GM23338 (cell line): ENCODE measurements around the gene ASB1. TPM values are rescaled to one million over a fixed set of nuclear protein-coding genes. Genes with fewer than 3 reads are reported as not detected.
"Not testable (repeated sequence)": the region's sequence is repeated elsewhere in the genome, so short reads cannot be mapped to it uniquely, and the experiment has no call there.

Experiments used
- ATAC-seq: fragments of 200-7000 bp; cut with Tn5 transposase; 3 replicates; pipeline ENCODE4 v1.9.1; 2020
- DNase-seq: peaks from one replicate; pipeline ENCODE4 v3.0.0-alpha.2; 2015; ENCODE audit warnings: low spot score
- H2AFZ ChIP-seq: fragments of 200-600 bp; sonication (generic); 2 replicates; pipeline ENCODE4 v1.8.0; 2016; ENCODE audit warnings: antibody characterized with exemption, mild to moderate bottlenecking, moderate library complexity
- H3F3A ChIP-seq: fragments of 200-600 bp; sonication (generic); replicated peaks from 2 replicates; pipeline ENCODE4 v1.8.0; 2017; ENCODE audit warnings: antibody characterized with exemption, mixed run types, low read depth
- H3K27ac ChIP-seq: fragments of 200-600 bp; sonication (generic); 2 replicates; pipeline ENCODE4 v1.6.1; 2016; ENCODE audit warnings: low read depth
- H3K27me3 ChIP-seq: fragments of 200-600 bp; sonication (generic); 2 replicates; pipeline ENCODE4 v1.8.0; 2016; ENCODE audit warnings: mild to moderate bottlenecking, mixed run types, moderate library complexity; ENCODE audit not compliant: insufficient read depth
- H3K36me3 ChIP-seq: fragments of 200-600 bp; sonication (generic); 2 replicates; pipeline ENCODE4 v1.8.0; 2016; ENCODE audit warnings: mild to moderate bottlenecking; ENCODE audit not compliant: insufficient read depth
- H3K4me1 ChIP-seq: fragments of 200-600 bp; sonication (generic); 2 replicates; pipeline ENCODE4 v1.8.0; 2016; ENCODE audit warnings: mild to moderate bottlenecking, moderate library complexity; ENCODE audit not compliant: insufficient read depth
- H3K4me2 ChIP-seq: fragments of 200-600 bp; sonication (generic); 2 replicates; pipeline ENCODE4 v1.7.1; 2017; ENCODE audit warnings: mixed run types
- H3K4me3 ChIP-seq: fragments of 200-600 bp; sonication (generic); 2 replicates; pipeline ENCODE4 v1.6.1; 2016; ENCODE audit warnings: mixed run types
- H3K79me2 ChIP-seq: fragments of 200-600 bp; sonication (generic); replicated peaks from 2 replicates; pipeline ENCODE4 v1.8.0; 2017; ENCODE audit warnings: mild to moderate bottlenecking; ENCODE audit not compliant: insufficient read depth
- H3K9me2 ChIP-seq: fragments of 200-600 bp; sonication (generic); 2 replicates; pipeline ENCODE4 v1.8.0; 2017; ENCODE audit not compliant: insufficient read depth
- H4K20me1 ChIP-seq: fragments of 200-600 bp; sonication (generic); replicated peaks from 2 replicates; pipeline ENCODE4 v1.8.0; 2017; ENCODE audit warnings: mild to moderate bottlenecking; ENCODE audit not compliant: insufficient read depth
- H3K27ac Mint-ChIP-seq: 2 replicates; pipeline ENCODE4 v1.8.0; 2020; ENCODE audit warnings: inconsistent platforms, mild to moderate bottlenecking, moderate library complexity, mixed read lengths
- H3K27me3 Mint-ChIP-seq: 3 replicates; pipeline ENCODE4 v1.8.0; 2022; ENCODE audit warnings: low read depth, mild to moderate bottlenecking, moderate library complexity, mixed read lengths, inconsistent platforms; ENCODE audit not compliant: insufficient read depth, poor library complexity
- H3K36me3 Mint-ChIP-seq: 3 replicates; pipeline ENCODE4 v1.8.0; 2021; ENCODE audit warnings: low read depth, mild to moderate bottlenecking, inconsistent platforms, moderate library complexity, mixed read lengths
- H3K4me1 Mint-ChIP-seq: 3 replicates; pipeline ENCODE4 v1.8.0; 2020; ENCODE audit warnings: mild to moderate bottlenecking, inconsistent platforms, mixed read lengths
- H3K4me3 Mint-ChIP-seq: 3 replicates; pipeline ENCODE4 v1.8.0; 2021; ENCODE audit warnings: moderate library complexity, mild to moderate bottlenecking, inconsistent platforms, mixed read lengths
- H3K9me3 Mint-ChIP-seq: 3 replicates; pipeline ENCODE4 v1.8.0; 2020; ENCODE audit warnings: moderate library complexity, mild to moderate bottlenecking, inconsistent platforms, mixed read lengths
- ETS1 ChIP-seq: IDR thresholded peaks from 2 replicates; pipeline ENCODE4 v1.6.1; 2016; ENCODE audit warnings: antibody characterized with exemption
- EZH2 ChIP-seq: fragments of 200-600 bp; sonication (generic); IDR thresholded peaks from one replicate; pipeline ENCODE4 v1.8.0; 2017; ENCODE audit warnings: antibody characterized with exemption, mild to moderate bottlenecking, low read depth; ENCODE audit not compliant: unreplicated experiment
- EZH2phosphoT487 ChIP-seq: fragments of 200-600 bp; sonication (generic); IDR thresholded peaks from one replicate; pipeline ENCODE4 v1.8.1; 2018; ENCODE audit warnings: antibody characterized with exemption; ENCODE audit not compliant: unreplicated experiment
- JUNB ChIP-seq: IDR thresholded peaks from one replicate; pipeline ENCODE4 v1.6.1; 2016; ENCODE audit warnings: antibody characterized with exemption; ENCODE audit not compliant: unreplicated experiment
- STAT1 ChIP-seq: IDR thresholded peaks from one replicate; pipeline ENCODE4 v1.6.1; 2016; ENCODE audit warnings: antibody characterized with exemption; ENCODE audit not compliant: unreplicated experiment
- ZNF114 ChIP-seq: fragments of 250-450 bp; sonication (Bioruptor Pico); IDR thresholded peaks from 2 replicates; pipeline ENCODE4 v1.5.0; 2020; ENCODE audit warnings: mild to moderate bottlenecking, moderate library complexity
- ZNF331 ChIP-seq: fragments of 250-450 bp; sonication (Bioruptor Pico); IDR thresholded peaks from 2 replicates; pipeline ENCODE4 v1.5.0; 2020; ENCODE audit warnings: low read depth, mild to moderate bottlenecking, moderate library complexity
- ZNF462 ChIP-seq: fragments of 250-450 bp; sonication (Bioruptor Pico); IDR thresholded peaks from 2 replicates; pipeline ENCODE4 v1.5.0; 2020; ENCODE audit warnings: mild to moderate bottlenecking, moderate library complexity
- polyA plus RNA-seq: library from polyadenylated mRNA; unstranded; fragments of >200 nt; fragmentation: Nextera tagmentation; extraction: Ambion mirVana; gene quantifications from 2 replicates; pipeline ENCODE4 v1.2.1, GENCODE V29; 2016
- total RNA-seq: library from RNA; depleted of rRNA; stranded (reverse); fragments of >200 nt; shearing (Covaris generic); gene quantifications from 2 replicates; pipeline ENCODE4 v1.2.3, GENCODE V29; 2014

ASB1 gene
- total and polyA plus RNA-seq, 2 experiments from 2014 or later = 21.5 to 23.9 TPM

- no peak overlapping the region for H3K4me2 ChIP-seq
- peaks cover 41% of the 10 kb centered on the region for H3K36me3 Mint-ChIP-seq
- H2AFZ ChIP-seq = no peak overlapping the region
- TF ChIP-seq EZH2 = no peak
- no peak for TF ChIP-seq STAT1
- no peak for TF ChIP-seq ZNF462 (CRISPR knock-in tag)
- TF ChIP-seq ZNF331 (CRISPR knock-in tag) = no peak
- no peak for TF ChIP-seq EZH2phosphoT487
- no peak for TF ChIP-seq ETS1
- TF ChIP-seq JUNB = no peak
- TF ChIP-seq ZNF114 (CRISPR knock-in tag) = no peak
- no peak overlapping the region for H3K4me3 ChIP-seq
- no peak overlapping the region for H3K27ac ChIP-seq
- ATAC-seq (no peak), DNase-seq (no peak)
- H3K9me2 ChIP-seq = no peaks in the 10 kb centered on the region
- no peak overlapping the region for H3K4me3 Mint-ChIP-seq
- H3K79me2 ChIP-seq = peaks cover 70% of the 10 kb centered on the region
- H3K36me3 ChIP-seq = peaks cover 14% of the 10 kb centered on the region
- no peaks in the 10 kb centered on the region for H3F3A ChIP-seq
- no peaks in the 10 kb centered on the region for H3K4me1 ChIP-seq
- no peak overlapping the region for H3K27ac Mint-ChIP-seq
- no peaks in the 10 kb centered on the region for H3K9me3 Mint-ChIP-seq
- H4K20me1 ChIP-seq = peaks cover 61% of the 10 kb centered on the region
- peaks cover 7% of the 10 kb centered on the region; the same call in 2 of the 3 replicates for H3K4me1 Mint-ChIP-seq
- H3K27me3 Mint-ChIP-seq = no peaks in the 10 kb centered on the region
- H3K27me3 ChIP-seq = no peaks in the 10 kb centered on the region
Observed at GRCh38 chr2:238441262-238442114, 14.8 kb downstream of the ASB1 start.

- H3K27me3 ChIP-seq, H3K27ac Mint-ChIP-seq, H3K4me1 ChIP-seq, H3K27me3 Mint-ChIP-seq, ATAC-seq, H3K27ac ChIP-seq, H2AFZ ChIP-seq, H3K9me2 ChIP-seq, H3K4me3 Mint-ChIP-seq, H3K4me3 ChIP-seq, DNase-seq, H3K4me1 Mint-ChIP-seq, H3K4me2 ChIP-seq, H3K9me3 Mint-ChIP-seq, H3F3A ChIP-seq: not testable (repeated sequence)
- H3K36me3 Mint-ChIP-seq = peaks cover 45% of the 10 kb centered on the region
- peaks cover 62% of the 10 kb centered on the region for H3K79me2 ChIP-seq
- H4K20me1 ChIP-seq = peaks cover 57% of the 10 kb centered on the region
- H3K36me3 ChIP-seq = peaks cover 17% of the 10 kb centered on the region
Observed at GRCh38 chr2:238442257-238442656, 15.5 kb downstream of the ASB1 start.
